Effector CD8-positive, alpha-beta T cell (primary cell): ENCODE data around the gene APOB.
A peak's percentile ranks its signal among the peaks of the same experiment; 100 is the strongest.

Source experiments
- DNase-seq: peaks from one replicate; lab custom pipeline; 2025; lab: John Stamatoyannopoulos, UW

The APOB gene

GRCh38 chr2:21046506-21046905, 2.6 kb upstream of the APOB start:
- no peak for DNase-seq

- no peak for DNase-seq
Observed at GRCh38 chr2:21044694-21045371, 960 bp upstream of the APOB start.

- peak; percentile 27 for DNase-seq
Observed at GRCh38 chr2:21042958-21043743, 722 bp downstream of the APOB start.

DNA sequence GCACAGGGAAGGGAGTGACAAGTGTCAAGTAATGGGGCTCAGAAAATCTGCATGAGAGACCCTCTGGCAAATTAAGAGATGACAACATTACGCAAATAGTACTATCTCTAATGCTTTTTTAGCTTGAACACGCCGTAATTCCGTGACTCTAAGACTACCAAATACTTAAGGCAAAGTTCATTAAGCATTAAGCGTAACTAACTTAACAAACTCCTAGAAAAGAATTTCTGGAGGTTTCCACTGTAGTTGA, 1.2 kb downstream of the APOB start:
- DNase-seq = no peak

- DNase-seq = no peak
Observed at GRCh38 chr2:21041943-21042707, 1.7 kb downstream of the APOB start.

DNA sequence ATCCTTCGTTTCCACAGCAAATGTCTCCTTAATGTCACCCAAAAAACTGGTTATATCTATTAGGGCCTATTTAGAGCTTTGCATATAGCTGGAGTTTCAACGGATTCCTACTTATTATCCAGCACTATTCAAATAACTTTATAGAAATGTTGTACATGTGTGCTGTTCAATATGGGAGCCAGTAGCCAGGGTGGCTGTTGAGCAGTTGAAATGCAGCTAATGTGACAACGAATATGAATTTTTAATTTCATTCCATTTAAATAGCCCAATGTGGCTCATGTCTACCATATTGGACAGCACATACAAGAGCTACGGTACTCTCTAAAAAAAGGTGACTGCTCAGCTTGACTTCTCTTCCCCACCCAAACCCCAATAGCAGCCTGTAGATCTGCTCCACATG, 2.4 kb downstream of the APOB start:
- no peak for DNase-seq

DNA sequence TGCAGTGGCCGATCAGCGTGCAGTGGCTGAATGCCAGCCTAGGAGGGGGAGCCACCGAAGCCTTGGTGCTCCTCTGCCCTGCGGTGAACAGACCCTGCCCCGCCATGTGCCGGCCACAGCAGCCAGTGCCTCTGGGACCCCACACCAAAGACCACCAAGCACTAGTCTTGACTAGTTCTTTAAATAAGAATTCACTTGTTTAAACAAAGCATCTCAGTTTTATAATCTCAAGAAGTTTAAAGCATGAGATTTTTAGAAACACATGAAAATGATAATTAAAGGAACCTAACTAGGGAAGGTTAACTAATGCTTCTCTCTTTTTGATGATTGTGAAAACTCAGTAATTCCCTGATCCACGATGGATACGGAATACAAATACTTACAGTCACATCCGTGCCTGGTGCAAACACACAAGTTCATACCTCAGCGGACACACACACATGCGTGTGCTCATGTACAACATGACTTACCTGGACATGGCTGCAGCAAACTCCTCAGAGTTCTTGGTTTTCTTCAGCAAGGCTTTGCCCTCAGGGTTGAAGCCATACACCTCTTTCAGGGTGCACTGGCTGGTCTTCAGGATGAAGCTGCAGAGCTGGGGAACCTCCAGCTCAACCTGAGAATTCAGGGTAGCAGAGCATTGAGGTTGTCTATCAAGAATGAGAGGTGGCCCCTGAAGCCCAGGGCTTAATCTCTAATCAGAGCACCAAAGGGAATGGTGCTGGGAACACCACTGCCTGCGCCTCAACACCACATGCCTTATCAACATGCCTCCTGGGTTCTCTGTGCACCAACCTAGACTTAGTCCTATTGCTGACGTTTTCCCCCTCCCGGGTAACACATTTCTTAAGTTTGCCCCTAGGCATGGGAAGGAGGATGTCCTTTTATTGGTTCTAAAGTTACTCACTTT, 3.1 kb downstream of the APOB start:
- DNase-seq = no peak

DNA sequence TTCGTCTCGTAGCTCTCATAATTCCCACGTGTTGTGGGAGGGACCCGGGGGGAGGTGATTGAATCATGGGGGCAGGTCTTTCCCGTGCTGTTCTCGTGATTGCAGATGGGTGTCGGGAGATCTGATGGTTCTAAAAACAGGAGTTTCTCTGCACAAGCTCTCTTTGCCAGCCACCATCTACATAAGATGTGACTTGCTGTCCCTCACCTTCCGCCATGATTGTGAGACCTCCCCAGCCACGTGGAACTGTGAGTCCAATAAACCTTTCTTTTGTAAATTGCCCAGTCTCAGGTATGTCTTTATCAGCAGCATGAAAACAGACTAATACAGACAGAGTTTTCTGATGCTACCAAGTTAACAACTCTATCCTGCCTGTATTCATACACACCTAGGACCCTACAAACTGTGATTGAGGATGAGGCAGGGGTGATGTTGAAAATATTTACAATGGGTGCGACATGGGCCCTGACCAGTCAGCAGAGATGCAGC, 3.9 kb downstream of the APOB start:
- no peak for DNase-seq

DNA sequence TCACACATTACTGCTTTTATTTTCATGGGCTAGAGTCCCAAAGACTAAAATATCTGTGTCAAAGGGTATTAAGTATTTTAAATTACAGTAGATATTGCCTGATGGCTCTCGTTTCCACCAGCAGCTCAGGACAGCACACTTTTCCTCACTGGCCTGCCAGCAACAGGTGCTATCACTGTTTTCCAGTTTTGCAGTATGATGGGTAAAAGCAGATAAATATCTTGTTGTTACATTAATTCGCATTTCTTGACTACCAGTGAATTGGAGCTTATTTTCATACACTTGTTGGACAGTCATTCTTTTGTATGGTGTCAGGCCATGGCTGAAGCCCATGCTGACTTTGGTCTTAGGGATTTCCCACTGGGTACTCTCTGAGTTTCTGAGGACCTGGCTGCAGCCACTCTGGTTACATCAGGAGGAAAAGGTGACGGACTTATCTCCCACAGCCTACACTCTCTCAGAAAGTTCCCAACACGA, 4.8 kb downstream of the APOB start:
- no peak for DNase-seq

DNA sequence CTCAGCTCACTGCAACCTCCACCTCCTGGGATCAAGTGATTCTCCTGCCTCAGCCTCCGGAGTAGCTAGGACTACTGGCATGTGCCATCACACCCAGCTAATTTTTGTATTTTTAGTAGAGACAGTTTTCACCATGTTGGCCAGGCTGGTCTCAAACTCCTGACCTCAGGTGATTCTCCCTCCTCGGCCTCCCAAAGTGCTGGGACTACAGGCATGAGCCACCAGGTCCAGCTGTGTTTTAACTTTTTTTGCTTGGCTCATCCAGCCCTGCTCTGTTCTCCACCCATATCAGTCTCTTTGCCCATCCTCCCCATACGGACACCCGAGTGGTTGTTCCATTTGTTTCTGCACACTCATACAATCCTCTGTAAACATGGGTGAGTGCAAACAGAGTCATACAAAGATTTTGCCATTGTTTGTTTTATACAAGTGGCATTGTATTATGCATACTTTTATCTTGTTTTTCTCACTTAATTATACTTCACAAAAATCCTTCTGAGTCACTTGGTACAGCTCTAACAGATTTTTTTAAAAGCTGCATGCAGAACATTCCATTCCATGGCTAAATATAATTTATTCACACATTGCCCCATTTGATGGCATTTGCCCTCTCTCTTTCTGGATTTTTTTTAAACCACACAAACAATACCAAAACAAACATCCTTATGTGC, 5.3 kb downstream of the APOB start:
- no peak for DNase-seq

DNA sequence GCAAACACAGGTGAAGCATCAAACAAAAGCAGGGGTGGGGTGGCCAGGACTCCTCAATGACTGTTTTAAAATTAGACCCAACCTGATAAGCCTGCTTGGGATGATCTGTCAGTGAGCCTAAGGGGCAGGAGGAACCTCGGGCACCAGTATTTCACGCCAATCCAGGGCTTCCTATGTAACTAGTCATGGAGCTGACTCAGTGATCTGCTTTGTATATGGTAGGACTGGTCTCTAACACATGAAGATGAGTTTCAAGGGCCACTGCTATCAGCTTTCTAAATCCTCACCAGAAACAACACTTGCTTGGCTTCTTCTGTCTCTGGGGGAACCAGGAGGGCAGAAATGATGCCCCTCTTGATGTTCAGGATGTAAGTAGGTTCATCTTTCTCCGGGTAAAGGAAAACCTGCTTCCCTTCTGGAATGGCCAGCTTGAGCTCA, 6.2 kb downstream of the APOB start:
- DNase-seq = no peak

DNA sequence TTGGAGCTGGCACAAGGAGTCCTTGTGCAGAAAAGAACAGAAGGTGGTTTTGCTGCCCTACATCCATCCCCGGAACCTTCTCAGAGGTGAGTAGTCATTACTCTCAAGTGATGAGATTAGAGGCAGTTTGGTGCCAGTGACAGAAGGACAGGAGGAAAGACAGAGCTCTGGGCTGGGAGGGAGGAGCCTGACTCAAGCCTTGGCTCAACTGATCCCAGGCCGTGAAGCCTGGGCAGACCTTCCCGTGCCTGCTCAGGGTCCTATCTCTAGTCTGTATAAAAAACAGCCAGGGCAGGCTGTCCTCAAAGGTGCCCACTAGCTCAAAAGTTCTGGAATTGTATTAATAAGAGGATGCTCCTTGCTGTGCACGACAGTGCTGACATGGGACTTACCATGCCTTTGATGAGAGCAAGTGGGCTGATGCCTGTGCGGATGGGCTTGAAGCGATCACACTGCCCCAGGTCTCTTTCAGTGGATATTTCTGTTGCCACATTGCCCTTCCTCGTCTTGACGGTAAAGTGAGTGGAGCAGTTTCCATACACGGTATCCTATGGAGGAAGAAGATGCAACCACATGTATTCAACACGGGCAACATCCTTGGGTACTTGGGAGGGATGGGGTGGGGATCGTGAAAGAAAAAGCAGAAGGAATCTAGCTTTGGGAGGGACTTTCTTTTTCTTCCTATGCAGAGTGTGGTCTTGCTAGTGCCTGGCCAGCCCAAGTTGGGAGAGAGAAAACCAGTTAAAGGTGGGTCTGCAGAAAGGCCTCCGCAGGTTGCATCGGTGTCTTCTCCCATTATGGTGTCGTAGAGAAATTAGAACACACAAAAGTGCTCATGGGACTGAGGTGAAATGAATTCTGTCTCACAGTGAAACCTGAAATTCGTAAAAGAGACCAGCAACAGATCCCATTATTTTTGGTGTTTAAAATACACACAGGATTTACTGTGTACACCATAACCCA, 6.9 kb downstream of the APOB start:
- no peak for DNase-seq

- no peak for DNase-seq
Observed at GRCh38 chr2:21035974-21036707, 7.7 kb downstream of the APOB start.

- no peak for DNase-seq
Observed at GRCh38 chr2:21035282-21035973, 8.4 kb downstream of the APOB start.

DNA sequence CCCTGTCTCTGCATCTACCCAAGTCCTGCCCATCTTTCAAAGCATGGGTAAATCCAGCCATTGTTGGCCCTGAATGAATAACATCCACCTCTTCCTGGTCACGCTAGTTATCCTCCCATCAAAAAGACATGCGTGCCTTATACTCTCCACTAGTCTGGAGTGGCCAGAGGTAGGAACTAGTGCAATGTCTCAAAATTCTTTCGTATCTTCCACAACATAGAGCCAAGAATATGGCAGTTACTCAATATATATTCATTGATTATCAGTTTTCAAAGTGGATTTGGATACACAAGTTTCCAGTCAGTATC, 8.9 kb downstream of the APOB start:
- DNase-seq = no peak

GRCh38 chr2:21034156-21034971, 9.5 kb downstream of the APOB start:
- DNase-seq = no peak

- DNase-seq = no peak
Observed at GRCh38 chr2:21033237-21034155, 10.4 kb downstream of the APOB start.
